ENCODE results near the gene MYRIP. TPM values are rescaled to one million over a fixed set of nuclear protein-coding genes. Genes with fewer than 3 reads are reported as not detected.
"Not testable (repeated sequence)": the region's sequence is repeated elsewhere in the genome, so short reads cannot be mapped to it uniquely, and the experiment has no call there.

Gene MYRIP
- total and polyA plus RNA-seq, 7 experiments from 2014 or later = not detected

DNA sequence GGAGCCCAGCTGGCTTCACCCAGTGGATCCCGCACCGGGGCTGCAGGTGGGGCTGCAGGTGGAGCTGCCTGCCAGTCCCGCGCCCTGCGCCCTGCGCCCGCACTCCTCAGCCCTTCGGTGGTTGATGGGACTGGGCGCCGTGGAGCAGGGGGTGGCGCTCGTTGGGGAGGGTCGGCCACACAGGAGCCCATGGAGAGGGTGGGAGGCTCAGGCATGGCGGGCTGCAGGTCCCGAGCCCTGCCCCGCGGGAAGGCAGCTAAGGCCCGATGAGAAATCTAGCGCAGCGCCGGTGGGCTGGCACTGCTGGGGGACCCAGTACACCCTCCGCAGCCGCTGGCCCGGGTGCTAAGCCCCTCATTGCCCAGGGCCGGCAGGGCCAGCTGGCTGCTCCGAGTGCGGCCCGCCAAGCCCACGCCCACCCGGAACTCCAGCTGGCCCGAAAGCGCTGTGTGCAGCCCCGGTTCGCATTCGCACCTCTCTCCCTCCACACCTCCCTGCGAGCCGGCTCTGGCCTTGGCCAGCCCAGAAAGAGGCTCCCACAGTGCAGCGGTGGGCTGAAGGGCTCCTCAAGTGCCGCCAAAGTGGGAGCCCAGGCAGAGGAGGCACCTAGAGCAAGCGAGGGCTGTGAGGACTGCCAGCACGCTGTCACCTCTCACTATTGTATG lies 268.6 kb downstream of the MYRIP start:
- CTCF ChIA-PET; H3K4me3 Mint-ChIP-seq; H3K9me3 ChIP-seq (ENCODE audit: control insufficient read depth in 2 of 3, low read length in 3 of 3); DNase-seq; H3K4me1 Mint-ChIP-seq; H3K27me3 ChIP-seq (ENCODE audit: control insufficient read depth in 2 of 2, insufficient read depth in 2 of 2, low read length in 2 of 2); POLR2A ChIA-PET; H3K36me3 Mint-ChIP-seq; intact Hi-C loops (cut with micrococcal nuclease); H3K27ac ChIP-seq (ENCODE audit: low read depth, low read length); H3K27ac Mint-ChIP-seq; ATAC-seq; H3K4me3 ChIP-seq (ENCODE audit: low read length); H3K4me1 ChIP-seq (ENCODE audit: control insufficient read depth in 2 of 2, insufficient read depth in 2 of 2, low read length in 2 of 2); H3K36me3 ChIP-seq (ENCODE audit: control insufficient read depth in 2 of 3, insufficient read depth in 3 of 3, low read length in 3 of 3): not testable (repeated sequence)
- Mint-ChIP-seq H3K27me3 (peaks cover 4 to 33% (median 20%) of the 10 kb centered on the region in 5 donors), H3K9me3 (peaks cover 0 to 16% (median 6%) of the 10 kb centered on the region in 11 donors)

GRCh38 chr3:40078590-40078989 lies 269.2 kb downstream of the MYRIP start:
- DNase-seq (no peak), ATAC-seq (no peak)
- H3K36me3 ChIP-seq (ENCODE audit: control insufficient read depth in 2 of 3, insufficient read depth in 3 of 3, low read length in 3 of 3) = no peaks in the 10 kb centered on the region
- intact Hi-C loops (cut with micrococcal nuclease) = no loop called here
- no peak overlapping the region for H3K27ac ChIP-seq (ENCODE audit: low read depth, low read length)
- no peak overlapping the region for H3K4me3 ChIP-seq (ENCODE audit: low read length)
- Mint-ChIP-seq H3K9me3 (peaks cover 0 to 21% (median 8%) of the 10 kb centered on the region in 11 donors), H3K4me1 (no peaks in the 10 kb centered on the region), H3K27ac (no peak overlapping the region), H3K36me3 (no peaks in the 10 kb centered on the region), H3K27me3 (peaks cover 0 to 27% (median 20%) of the 10 kb centered on the region in 5 donors), H3K4me3 (no peak overlapping the region)
- CTCF ChIA-PET = no interaction called here
- H3K9me3 ChIP-seq (ENCODE audit: control insufficient read depth in 2 of 3, low read length in 3 of 3) = no peaks in the 10 kb centered on the region
- no peaks in the 10 kb centered on the region for H3K4me1 ChIP-seq (ENCODE audit: control insufficient read depth in 2 of 2, insufficient read depth in 2 of 2, low read length in 2 of 2)
- H3K27me3 ChIP-seq (ENCODE audit: control insufficient read depth in 2 of 2, insufficient read depth in 2 of 2, low read length in 2 of 2) = no peaks in the 10 kb centered on the region
- POLR2A ChIA-PET = no interaction called here

DNA sequence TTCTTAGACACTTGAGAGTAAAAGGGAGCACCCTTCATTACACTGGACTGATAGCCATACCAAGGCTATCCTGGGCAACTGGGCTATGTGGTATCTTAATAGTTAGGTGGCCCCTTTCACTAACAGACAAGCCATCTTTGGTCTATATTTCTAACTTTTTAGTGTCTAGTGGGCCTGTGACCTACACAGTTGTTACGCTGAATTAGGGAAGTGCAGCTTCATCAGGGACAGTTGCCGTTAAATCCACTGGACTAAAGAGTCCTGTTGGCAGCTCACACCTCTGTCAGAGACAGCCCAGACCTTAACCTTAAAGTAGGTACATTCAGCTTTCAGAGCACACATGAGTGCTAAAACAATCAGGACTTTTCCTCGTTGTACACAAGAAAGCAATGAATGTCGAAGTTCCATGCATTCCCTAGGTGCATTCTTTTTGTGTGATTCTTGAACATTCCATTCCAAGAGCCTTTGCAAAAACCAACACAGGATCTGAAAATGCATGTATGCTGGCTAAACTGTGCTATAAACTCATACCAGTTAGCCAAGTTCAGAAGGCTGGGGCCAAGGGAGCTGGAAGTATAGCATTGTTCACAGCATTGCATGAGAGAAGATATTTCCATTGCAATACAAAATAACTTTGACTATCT lies 269.9 kb downstream of the MYRIP start:
- no peaks in the 10 kb centered on the region for H3K27me3 ChIP-seq (ENCODE audit: control insufficient read depth in 2 of 2, insufficient read depth in 2 of 2, low read length in 2 of 2)
- no peak overlapping the region for H3K4me3 Mint-ChIP-seq
- H3K9me3 Mint-ChIP-seq = peaks cover 0 to 22% (median 8%) of the 10 kb centered on the region in 11 donors
- H3K36me3 ChIP-seq (ENCODE audit: control insufficient read depth in 2 of 3, insufficient read depth in 3 of 3, low read length in 3 of 3) = no peaks in the 10 kb centered on the region
- CTCF ChIA-PET = interaction anchor here (0.6 kb wide), 1 partner anchor 340 kb away, joined by 3 read pairs; no protein-coding TSS in a partner anchor
- no peak for DNase-seq
- no peaks in the 10 kb centered on the region for H3K4me1 Mint-ChIP-seq
- no peaks in the 10 kb centered on the region for H3K4me1 ChIP-seq (ENCODE audit: control insufficient read depth in 2 of 2, insufficient read depth in 2 of 2, low read length in 2 of 2)
- intact Hi-C loops (cut with micrococcal nuclease) = no loop called here
- H3K9me3 ChIP-seq (ENCODE audit: control insufficient read depth in 2 of 3, low read length in 3 of 3) = no peaks in the 10 kb centered on the region
- no peak overlapping the region for H3K4me3 ChIP-seq (ENCODE audit: low read length)
- peaks cover 0 to 25% (median 20%) of the 10 kb centered on the region in 5 donors for H3K27me3 Mint-ChIP-seq
- no peak for ATAC-seq
- no peaks in the 10 kb centered on the region for H3K36me3 Mint-ChIP-seq
- H3K27ac Mint-ChIP-seq = no peak overlapping the region
- no peak overlapping the region for H3K27ac ChIP-seq (ENCODE audit: low read depth, low read length)
- POLR2A ChIA-PET = no interaction called here

DNA sequence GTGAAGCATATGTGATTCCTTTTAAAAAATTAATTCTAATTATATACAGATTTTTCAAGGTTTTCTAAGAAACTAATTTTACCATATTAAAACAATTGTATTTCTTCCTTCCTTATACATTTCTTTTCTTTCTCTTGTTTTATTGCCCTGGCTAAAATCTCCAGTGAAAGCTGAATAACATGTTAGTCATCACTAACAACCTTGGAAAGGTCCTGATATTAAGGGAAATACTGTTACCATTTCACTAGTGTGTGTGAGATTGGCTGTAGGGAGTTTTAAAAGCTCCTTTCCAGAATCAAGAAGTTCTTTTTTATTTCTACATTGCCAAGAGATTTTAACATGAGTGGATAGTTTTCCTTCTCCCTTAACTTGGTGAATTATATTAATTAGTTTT lies 270.4 kb downstream of the MYRIP start:
- Mint-ChIP-seq H3K36me3 (no peaks in the 10 kb centered on the region), H3K27me3 (peaks cover 0 to 20% (median 15%) of the 10 kb centered on the region in 5 donors), H3K27ac (no peak overlapping the region), H3K4me1 (no peaks in the 10 kb centered on the region), H3K9me3 (peaks cover 0 to 22% (median 8%) of the 10 kb centered on the region in 11 donors), H3K4me3 (no peak overlapping the region)
- Histone ChIP-seq H3K36me3 (ENCODE audit: control insufficient read depth in 2 of 3, insufficient read depth in 3 of 3, low read length in 3 of 3) (no peaks in the 10 kb centered on the region), H3K27me3 (ENCODE audit: control insufficient read depth in 2 of 2, insufficient read depth in 2 of 2, low read length in 2 of 2) (no peaks in the 10 kb centered on the region), H3K4me1 (ENCODE audit: control insufficient read depth in 2 of 2, insufficient read depth in 2 of 2, low read length in 2 of 2) (no peaks in the 10 kb centered on the region), H3K9me3 (ENCODE audit: control insufficient read depth in 2 of 3, low read length in 3 of 3) (no peaks in the 10 kb centered on the region), H3K4me3 (ENCODE audit: low read length) (no peak overlapping the region), H3K27ac (ENCODE audit: low read depth, low read length) (no peak overlapping the region)
- no peak for ATAC-seq
- ChIA-PET POLR2A (no interaction called here), CTCF (interaction anchor here (0.6 kb wide), 1 partner anchor 340 kb away, joined by 3 read pairs; no protein-coding TSS in a partner anchor)
- intact Hi-C loops (cut with micrococcal nuclease) = no loop called here
- DNase-seq = no peak

- Mint-ChIP-seq H3K27me3 (peaks cover 0 to 25% (median 17%) of the 10 kb centered on the region in 5 donors), H3K4me1 (no peaks in the 10 kb centered on the region), H3K36me3 (no peaks in the 10 kb centered on the region), H3K27ac (no peak overlapping the region), H3K9me3 (peaks cover 0 to 22% (median 7%) of the 10 kb centered on the region in 11 donors), H3K4me3 (no peak overlapping the region)
- ChIA-PET POLR2A (no interaction called here), CTCF (no interaction called here)
- no peak for DNase-seq
- Histone ChIP-seq H3K4me3 (ENCODE audit: low read length) (no peak overlapping the region), H3K36me3 (ENCODE audit: control insufficient read depth in 2 of 3, insufficient read depth in 3 of 3, low read length in 3 of 3) (no peaks in the 10 kb centered on the region), H3K9me3 (ENCODE audit: control insufficient read depth in 2 of 3, low read length in 3 of 3) (no peaks in the 10 kb centered on the region), H3K27ac (ENCODE audit: low read depth, low read length) (no peak overlapping the region), H3K27me3 (ENCODE audit: control insufficient read depth in 2 of 2, insufficient read depth in 2 of 2, low read length in 2 of 2) (no peaks in the 10 kb centered on the region), H3K4me1 (ENCODE audit: control insufficient read depth in 2 of 2, insufficient read depth in 2 of 2, low read length in 2 of 2) (no peaks in the 10 kb centered on the region)
- intact Hi-C loops (cut with micrococcal nuclease) = no loop called here
- ATAC-seq = no peak
Observed at GRCh38 chr3:40083066-40083465, 273.7 kb downstream of the MYRIP start.

DNA sequence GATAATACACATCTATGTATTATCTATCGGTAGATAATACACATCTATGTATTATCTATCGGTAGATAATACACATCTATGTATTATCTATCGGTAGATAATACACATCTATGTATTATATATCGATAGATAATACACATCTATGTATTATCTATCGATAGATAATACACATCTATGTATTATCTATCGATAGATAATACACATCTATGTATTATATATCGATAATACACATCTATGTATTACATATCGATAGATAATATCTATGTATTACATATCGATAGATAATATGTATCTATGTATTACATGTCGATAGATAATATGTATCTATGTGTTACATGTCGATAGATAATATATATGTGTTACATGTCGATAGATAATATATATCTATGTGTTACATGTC lies 275.0 kb downstream of the MYRIP start:
- peaks cover 0 to 22% (median 7%) of the 10 kb centered on the region in 11 donors for H3K9me3 Mint-ChIP-seq

More for the DNA sequence above, 275.0 kb downstream of the MYRIP start:
- H3K9me3 ChIP-seq (ENCODE audit: control insufficient read depth in 2 of 3, low read length in 3 of 3); H3K27ac Mint-ChIP-seq; H3K36me3 Mint-ChIP-seq; H3K4me3 ChIP-seq (ENCODE audit: low read length); DNase-seq; POLR2A ChIA-PET; H3K27ac ChIP-seq (ENCODE audit: low read depth, low read length); intact Hi-C loops (cut with micrococcal nuclease); CTCF ChIA-PET; H3K4me1 ChIP-seq (ENCODE audit: control insufficient read depth in 2 of 2, insufficient read depth in 2 of 2, low read length in 2 of 2); ATAC-seq; H3K4me1 Mint-ChIP-seq; H3K27me3 ChIP-seq (ENCODE audit: control insufficient read depth in 2 of 2, insufficient read depth in 2 of 2, low read length in 2 of 2); H3K36me3 ChIP-seq (ENCODE audit: control insufficient read depth in 2 of 3, insufficient read depth in 3 of 3, low read length in 3 of 3); H3K4me3 Mint-ChIP-seq: not testable (repeated sequence)
- peaks cover 0 to 25% (median 21%) of the 10 kb centered on the region in 5 donors for H3K27me3 Mint-ChIP-seq
